Esophagus (tissue), 2 donors: Measurements from ENCODE around the gene METTL15. TPM values are rescaled to one million over a fixed set of nuclear protein-coding genes. Genes with fewer than 3 reads are reported as not detected.
"Not testable (repeated sequence)": the region's sequence is repeated elsewhere in the genome, so short reads cannot be mapped to it uniquely, and the experiment has no call there.

Source experiments
- H3K27ac ChIP-seq, 2 donors: one replicate each; pipeline ENCODE4 v1.5.1; 2013; ENCODE audit warnings: low read depth in 2 of 2, mild to moderate bottlenecking in 2 of 2, inconsistent platforms in 1 of 2, low read length in 1 of 2, moderate library complexity in 1 of 2
- H3K27me3 ChIP-seq, 2 donors: one replicate each; pipeline ENCODE4 v1.6.1; 2013; ENCODE audit warnings: low read length in 2 of 2, control low read depth in 1 of 2, mild to moderate bottlenecking in 1 of 2; ENCODE audit not compliant: insufficient read depth in 2 of 2, control insufficient read depth in 1 of 2
- H3K36me3 ChIP-seq, 2 donors: one replicate each; pipeline ENCODE4 v1.6.1; 2013; ENCODE audit warnings: low read length in 1 of 2; ENCODE audit not compliant: control insufficient read depth in 2 of 2, insufficient read depth in 2 of 2
- H3K4me1 ChIP-seq, 2 donors: one replicate each; pipeline ENCODE4 v1.6.1; 2013; ENCODE audit warnings: low read length in 1 of 2; ENCODE audit not compliant: control insufficient read depth in 2 of 2, insufficient read depth in 2 of 2
- H3K4me3 ChIP-seq, 2 donors: one replicate each; pipeline ENCODE4 v1.5.1; 2013; ENCODE audit warnings: low read length in 2 of 2, mild to moderate bottlenecking in 2 of 2, low read depth in 1 of 2, moderate library complexity in 1 of 2
- H3K9me3 ChIP-seq, 2 donors: one replicate each; pipeline ENCODE4 v1.6.1; 2013; ENCODE audit warnings: mild to moderate bottlenecking in 2 of 2, low read depth in 1 of 2, low read length in 1 of 2, moderate library complexity in 1 of 2; ENCODE audit not compliant: control insufficient read depth in 2 of 2, insufficient read depth in 1 of 2
- WGBS, 2 donors: extraction: QIAGEN DNeasy Blood & Tissue Kit; methylation state at CpG; one replicate each; pipeline ENCODE4 v1.1.7; 2013; 5-methylcytosine and 5-hydroxymethylcytosine counted together
- polyA plus RNA-seq, 2 donors: library from polyadenylated mRNA; stranded (reverse); fragments of 200-250 nt; gene quantifications; one replicate each; pipeline ENCODE4 v1.2.3, GENCODE V29; 2013
- donor health status: healthy with polysubstance abuse.
- donor health status: Bipolar disorder and iron deficiency.

The METTL15 gene
- polyA plus RNA-seq, 2 donors, result 2.7 to 2.9 TPM

DNA sequence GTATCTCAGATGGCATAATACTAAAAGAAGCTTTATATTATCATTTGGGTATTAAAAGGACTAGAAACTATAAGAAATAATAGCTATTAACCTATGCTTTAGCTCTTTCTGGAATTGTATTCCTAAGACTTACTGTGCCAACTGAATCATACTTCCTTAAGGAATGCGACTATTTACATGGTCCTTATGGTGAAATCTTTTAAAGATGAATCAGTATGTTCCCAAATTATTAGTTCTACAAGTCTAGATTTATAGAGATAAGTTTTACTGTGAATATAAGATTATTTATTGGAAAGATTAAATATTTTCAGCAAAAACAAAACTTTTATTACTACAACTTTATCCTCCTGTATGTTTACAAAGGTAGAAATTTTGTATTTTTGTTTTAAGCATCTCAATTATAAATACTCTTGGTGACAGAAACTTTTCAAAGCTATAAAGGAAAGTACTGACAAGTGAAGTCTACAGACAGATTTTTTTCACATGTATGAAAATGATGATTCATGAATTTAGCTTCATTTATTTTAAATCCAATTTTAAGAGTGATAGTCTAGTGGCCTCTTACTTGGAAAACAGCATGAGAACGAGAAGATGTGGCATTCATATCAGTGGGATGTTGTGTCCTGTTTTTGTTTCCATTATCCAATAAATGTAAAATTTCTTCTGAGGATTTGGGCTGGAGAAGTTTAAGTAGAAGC lies 18.0 kb upstream of the METTL15 start:
- Histone ChIP-seq H3K27me3 (no peaks in the 10 kb centered on the region), H3K27ac (no peak overlapping the region), H3K36me3 (no peaks in the 10 kb centered on the region), H3K4me1 (no peaks in the 10 kb centered on the region), H3K9me3 (no peaks in the 10 kb centered on the region), H3K4me3 (no peak overlapping the region)
- 91 to 93% methylated on average over 2 of the region's 2 CpGs for WGBS, 2 donors

DNA sequence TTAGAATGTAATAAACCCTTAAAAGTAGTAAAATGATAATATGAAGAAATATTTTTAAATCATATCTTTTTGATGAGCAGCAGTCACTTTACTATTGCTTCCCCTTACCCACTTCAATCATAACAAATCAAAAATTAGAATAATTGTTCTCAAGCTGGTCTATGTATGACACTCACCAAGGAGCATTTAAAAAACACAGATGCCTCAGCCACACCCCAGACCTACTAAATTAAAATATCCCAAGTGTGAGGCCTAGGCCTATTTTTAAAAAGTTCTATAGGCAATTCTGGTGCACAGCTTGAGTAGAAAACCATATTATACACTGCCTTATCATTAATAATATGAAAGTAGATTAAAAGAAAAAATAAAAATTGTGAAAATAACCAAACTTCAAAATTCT lies 15.4 kb upstream of the METTL15 start:
- Histone ChIP-seq H3K4me1 (no peaks in the 10 kb centered on the region), H3K27me3 (no peaks in the 10 kb centered on the region), H3K36me3 (no peaks in the 10 kb centered on the region), H3K27ac (no peak overlapping the region), H3K9me3 (no peaks in the 10 kb centered on the region), H3K4me3 (no peak overlapping the region)

DNA sequence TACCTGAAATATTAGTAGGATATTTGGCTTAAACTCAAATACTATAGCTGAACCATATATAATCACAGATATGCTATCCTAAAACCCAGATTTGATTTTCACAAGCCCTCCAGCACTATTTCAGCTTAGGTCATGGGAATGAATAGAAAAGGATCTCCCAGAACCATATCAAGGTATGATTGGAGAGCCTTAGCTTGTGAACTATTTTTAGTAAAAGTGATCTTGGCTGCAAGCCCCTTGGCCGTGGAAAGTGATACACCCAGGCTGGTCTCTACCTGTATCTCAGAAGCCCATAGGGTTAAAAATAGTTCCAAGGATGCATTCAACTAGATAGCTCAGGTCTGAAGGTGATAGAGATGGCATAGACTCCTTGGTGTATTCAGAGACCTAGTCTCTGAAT lies 9.9 kb upstream of the METTL15 start:
- WGBS, 2 donors, result 35 to 43% methylated on average over 1 of the region's 1 CpG
- no peaks in the 10 kb centered on the region for H3K9me3 ChIP-seq
- no peak overlapping the region for H3K4me3 ChIP-seq
- no peaks in the 10 kb centered on the region for H3K4me1 ChIP-seq
- no peaks in the 10 kb centered on the region for H3K36me3 ChIP-seq
- no peak overlapping the region for H3K27ac ChIP-seq
- H3K27me3 ChIP-seq, result no peaks in the 10 kb centered on the region

DNA sequence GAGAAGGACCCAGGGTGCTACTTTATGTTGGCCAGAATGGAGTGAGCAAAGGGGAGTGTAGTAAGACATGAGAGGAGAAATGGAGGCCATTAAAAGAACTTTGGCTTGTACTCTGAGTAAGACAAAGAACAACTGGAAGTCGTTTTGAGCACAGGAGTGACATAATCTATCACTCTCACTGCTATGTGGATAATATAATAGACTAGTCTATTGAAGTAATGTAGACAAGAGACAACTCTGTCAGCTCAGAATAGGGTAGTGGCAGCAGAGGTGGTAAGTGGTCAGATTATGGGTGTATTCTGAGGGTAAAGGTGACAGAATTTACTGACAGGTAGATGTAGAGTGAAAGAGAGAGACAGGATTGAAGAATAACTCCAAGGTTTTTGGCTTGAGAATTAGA lies 8.5 kb upstream of the METTL15 start:
- Histone ChIP-seq H3K27ac (no peak overlapping the region), H3K4me1 (no peaks in the 10 kb centered on the region), H3K36me3 (no peaks in the 10 kb centered on the region), H3K9me3 (no peaks in the 10 kb centered on the region), H3K27me3 (no peaks in the 10 kb centered on the region), H3K4me3 (no peak overlapping the region)
- WGBS, 2 donors, result 32 to 61% methylated on average over 1 of the region's 1 CpG

DNA sequence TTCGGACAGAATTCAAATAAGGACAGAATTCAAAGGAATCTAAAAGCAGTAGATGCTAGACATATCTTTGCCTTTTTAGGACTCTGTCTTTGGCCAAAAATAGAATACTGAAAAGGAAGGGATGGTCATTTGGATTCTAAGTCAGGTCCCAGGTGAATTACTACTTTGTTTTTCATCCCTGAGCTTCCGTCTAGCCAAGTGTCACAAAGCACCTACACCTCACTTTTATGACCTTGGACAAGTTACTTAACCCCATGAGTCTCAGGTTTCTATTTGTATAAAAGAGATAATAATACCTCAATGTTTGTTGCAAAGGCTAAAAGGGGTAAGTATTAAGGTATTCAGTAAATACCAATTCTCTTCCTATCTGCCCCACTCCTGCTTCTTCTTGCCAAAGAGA lies 7.5 kb upstream of the METTL15 start:
- H3K36me3 ChIP-seq, result no peaks in the 10 kb centered on the region
- H3K4me3 ChIP-seq, result no peak overlapping the region
- H3K27ac ChIP-seq, result no peak overlapping the region
- no peaks in the 10 kb centered on the region for H3K9me3 ChIP-seq
- H3K27me3 ChIP-seq, result no peaks in the 10 kb centered on the region
- H3K4me1 ChIP-seq, result no peaks in the 10 kb centered on the region
- 83 to 89% methylated on average over 2 of the region's 2 CpGs for WGBS, 2 donors

DNA sequence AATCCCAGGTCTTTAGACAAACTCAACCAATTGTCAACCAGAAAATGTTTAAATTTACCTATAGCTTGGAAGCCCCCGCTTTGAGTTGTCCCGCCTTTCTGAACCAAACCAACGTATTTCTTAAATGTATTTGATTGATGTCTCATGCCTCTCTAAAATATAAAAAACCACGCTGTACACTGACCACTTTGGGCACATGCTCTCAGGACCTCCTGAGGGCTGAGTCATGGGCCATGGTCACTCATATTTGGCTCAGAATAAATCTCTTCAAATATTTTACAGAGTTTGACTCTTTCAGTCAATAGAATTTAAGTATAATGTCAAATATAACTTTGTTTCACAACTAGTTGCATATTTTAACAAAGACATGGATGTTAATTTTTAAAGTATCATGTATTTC lies 5.9 kb upstream of the METTL15 start:
- WGBS, 2 donors, result 94% methylated on average over 4 of the region's 4 CpGs
- not testable (repeated sequence) for H3K9me3 ChIP-seq, H3K4me3 ChIP-seq, H3K4me1 ChIP-seq, H3K36me3 ChIP-seq, H3K27me3 ChIP-seq, H3K27ac ChIP-seq

DNA sequence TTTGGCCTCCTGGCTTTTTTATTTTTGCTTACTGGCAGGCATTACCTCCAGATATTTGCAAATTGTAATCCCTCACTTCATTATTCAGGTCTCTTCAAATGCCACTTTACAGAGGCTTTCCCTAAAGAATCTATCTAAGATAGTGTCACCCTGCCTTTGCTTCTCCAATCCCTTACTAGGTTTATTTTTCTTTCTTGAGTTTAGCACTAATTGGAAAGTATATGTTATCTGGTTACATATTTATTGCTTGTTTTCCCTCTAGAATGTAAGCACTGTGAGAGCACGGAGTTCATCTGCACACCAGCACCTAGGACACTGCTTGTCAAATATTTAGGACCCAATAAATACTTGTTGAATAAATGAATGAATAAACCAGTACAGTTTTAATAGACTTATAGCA lies 3.8 kb upstream of the METTL15 start:
- Histone ChIP-seq H3K27ac (no peak overlapping the region), H3K9me3 (no peaks in the 10 kb centered on the region)
- 97 to 98% methylated on average over 1 of the region's 1 CpG for WGBS, 2 donors

DNA sequence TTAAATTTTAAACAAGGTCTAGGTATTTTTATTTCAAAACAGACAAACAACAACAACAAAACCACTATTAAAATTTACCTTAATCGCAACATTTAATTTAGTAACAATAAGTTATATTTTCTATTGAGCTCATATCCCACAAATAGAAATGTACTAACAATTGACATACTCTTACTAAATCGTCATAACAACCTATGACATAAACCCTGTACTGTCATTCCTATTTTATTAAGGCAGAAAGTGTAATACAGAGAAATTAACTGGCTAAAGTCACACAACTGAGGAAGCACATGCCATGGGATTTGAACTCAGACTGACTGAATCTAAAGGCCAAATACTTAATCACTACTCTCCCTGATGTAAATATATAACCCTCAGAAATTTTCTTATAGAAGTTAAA lies 3.2 kb upstream of the METTL15 start:
- WGBS, 2 donors, result 84 to 92% methylated on average over 2 of the region's 2 CpGs
- Histone ChIP-seq H3K4me3 (no peak overlapping the region), H3K4me1 (no peaks in the 10 kb centered on the region), H3K36me3 (no peaks in the 10 kb centered on the region), H3K27me3 (no peaks in the 10 kb centered on the region), H3K9me3 (no peaks in the 10 kb centered on the region), H3K27ac (no peak overlapping the region)

More for the DNA sequence above, 3.8 kb upstream of the METTL15 start:
- H3K27me3 ChIP-seq, result no peaks in the 10 kb centered on the region
- no peaks in the 10 kb centered on the region for H3K36me3 ChIP-seq
- no peak overlapping the region for H3K4me3 ChIP-seq
- H3K4me1 ChIP-seq, result no peaks in the 10 kb centered on the region

DNA sequence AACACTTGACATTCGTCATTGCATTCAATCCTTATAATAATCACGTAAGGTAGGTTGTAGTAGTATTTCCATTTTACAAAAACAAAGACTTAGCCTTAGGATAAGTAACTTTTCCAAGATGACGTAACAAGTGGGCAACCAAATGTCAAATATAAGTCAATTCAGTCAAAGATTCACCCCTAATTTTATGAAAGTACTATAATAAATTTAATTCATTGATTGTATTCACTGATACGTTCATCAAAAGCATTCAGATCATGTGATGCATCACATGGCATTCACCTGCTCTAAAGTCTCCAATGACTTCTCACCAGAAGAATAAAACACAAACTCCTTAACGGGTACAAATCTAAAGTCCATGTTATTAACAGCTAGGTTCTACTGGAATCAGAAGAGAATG lies 2.3 kb upstream of the METTL15 start:
- H3K9me3 ChIP-seq, result no peaks in the 10 kb centered on the region
- H3K27ac ChIP-seq, result no peak overlapping the region
- H3K4me1 ChIP-seq, result no peaks in the 10 kb centered on the region
- no peaks in the 10 kb centered on the region for H3K36me3 ChIP-seq
- no peaks in the 10 kb centered on the region for H3K27me3 ChIP-seq
- 80 to 81% methylated on average over 5 of the region's 5 CpGs for WGBS, 2 donors
- H3K4me3 ChIP-seq, result no peak overlapping the region

DNA sequence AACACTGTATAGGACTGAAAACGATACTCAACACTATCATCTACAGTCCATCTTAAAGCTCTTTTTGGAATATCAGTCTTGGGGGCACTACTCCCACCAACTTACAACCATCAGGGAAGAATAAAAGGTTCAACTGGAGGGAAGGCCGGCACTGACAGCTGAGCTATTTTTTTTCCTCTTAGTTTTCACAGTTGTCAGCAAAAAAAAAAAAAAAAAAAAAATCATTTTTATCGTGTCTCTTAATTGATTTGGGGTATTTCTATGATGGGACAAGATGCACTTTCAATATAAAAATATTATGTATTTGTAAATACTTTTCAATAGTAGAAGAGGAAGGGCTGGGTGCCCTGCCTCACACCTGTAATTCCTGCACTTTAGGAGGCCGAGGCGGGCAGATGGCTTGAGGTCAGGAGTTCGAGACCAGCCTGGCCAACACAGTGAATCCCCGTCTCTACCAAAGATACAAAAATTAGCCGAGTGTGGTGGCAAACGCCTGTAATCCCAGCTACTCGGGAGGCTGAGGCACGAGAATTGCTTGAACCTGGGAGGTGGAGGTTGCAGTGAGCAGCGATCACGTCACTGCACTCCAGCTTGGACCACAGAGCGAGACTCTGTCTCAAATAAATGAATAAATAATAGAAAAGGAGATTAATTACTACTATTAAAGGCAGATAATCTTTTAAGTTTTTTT lies 1.7 kb upstream of the METTL15 start:
- Histone ChIP-seq H3K4me1 (no peaks in the 10 kb centered on the region), H3K27ac (no peak overlapping the region), H3K36me3 (no peaks in the 10 kb centered on the region), H3K9me3 (no peaks in the 10 kb centered on the region), H3K27me3 (no peaks in the 10 kb centered on the region), H3K4me3 (no peak overlapping the region)
- 84% methylated on average over 14 of the region's 14 CpGs for whole genome bisulfite sequencing, 2 donors
